ENCODE results near the gene FRMD4A.

GRCh38 chr10:14259696-14260566 lies 70.8 kb downstream of the FRMD4A start:
- no peak for TF ChIP-seq POLR2A (IDR thresholded peaks at IDR 0.05)
- no peak for TF ChIP-seq CTCF (IDR thresholded peaks at IDR 0.05)

All from uterus (tissue), 2 donors.